Caco-2 (cell line): ENCODE measurements around the gene APOL1. TPM values are rescaled to one million over a fixed set of nuclear protein-coding genes. Genes with fewer than 3 reads are reported as not detected.

Experiments
- BruUV-seq: library from RNA; stranded (reverse); fragments of 400-500 nt; replicated peaks from 2 replicates; lab custom pipeline; 2021; lab: Mats Ljungman, UMichigan
- CTCF ChIA-PET: fragments of 300-600 bp; sonication (Branson Sonifier 250); formaldehyde crosslinking; loops from one replicate; lab custom pipeline; 2022; ENCODE audit warnings: antibody characterized with exemption; lab: Charles Lee
- POLR2A ChIA-PET: fragments of 300-600 bp; sonication (Branson Sonifier 250); formaldehyde crosslinking; loops from one replicate; lab custom pipeline; 2022; ENCODE audit warnings: antibody characterized with exemption; lab: Charles Lee
- DNase-seq, 2 experiments: peaks; one replicate each; pipeline versions ENCODE4 v3.0.0 to v3.0.0-alpha.2; 2020 to 2022
- H3K27me3 ChIP-seq: replicated peaks from 2 replicates; pipeline ENCODE4 v1.6.0; 2011; ENCODE audit warnings: low read length; ENCODE audit not compliant: control insufficient read depth, insufficient read depth
- H3K36me3 ChIP-seq: 2 replicates; pipeline ENCODE4 v1.5.1; 2011; ENCODE audit warnings: low read length; ENCODE audit not compliant: control insufficient read depth, insufficient read depth
- H3K4me1 ChIP-seq: fragments of 250-450 bp; sonication (Bioruptor Pico); 2 replicates; pipeline ENCODE4 v1.5.1; 2020; ENCODE audit warnings: mild to moderate bottlenecking
- H3K4me3 ChIP-seq: 2 replicates; pipeline ENCODE4 v1.5.1; 2011; ENCODE audit warnings: low read depth, mild to moderate bottlenecking, control low read depth, low read length
- H3K9me3 ChIP-seq: fragments of 250-450 bp; sonication (Bioruptor Pico); 2 replicates; pipeline ENCODE4 v1.5.1; 2020; ENCODE audit warnings: mild to moderate bottlenecking, moderate library complexity
- H3K27ac Mint-ChIP-seq: one replicate; pipeline ENCODE4 v1.8.0; 2022; ENCODE audit warnings: mixed read lengths; ENCODE audit not compliant: unreplicated experiment
- H3K27me3 Mint-ChIP-seq: one replicate; pipeline ENCODE4 v1.8.0; 2022; ENCODE audit warnings: mixed read lengths; ENCODE audit not compliant: insufficient read depth, unreplicated experiment
- H3K36me3 Mint-ChIP-seq: one replicate; pipeline ENCODE4 v1.8.0; 2022; ENCODE audit warnings: mild to moderate bottlenecking, mixed read lengths; ENCODE audit not compliant: insufficient read depth, unreplicated experiment
- H3K4me1 Mint-ChIP-seq: one replicate; pipeline ENCODE4 v1.8.0; 2022; ENCODE audit warnings: low read depth, mixed read lengths; ENCODE audit not compliant: unreplicated experiment
- H3K4me3 Mint-ChIP-seq: one replicate; pipeline ENCODE4 v1.8.0; 2022; ENCODE audit warnings: mild to moderate bottlenecking, moderate library complexity, mixed read lengths; ENCODE audit not compliant: unreplicated experiment
- H3K9me3 Mint-ChIP-seq: one replicate; pipeline ENCODE4 v1.8.0; 2022; ENCODE audit warnings: mixed read lengths; ENCODE audit not compliant: unreplicated experiment
- CTCF ChIP-seq, 2 experiments: fragments of 200-600 bp in 1 of 2; IDR thresholded peaks; 1 replicate in 1 of 2; 2 replicates in 1 of 2; pipeline versions ENCODE4 v1.5.1 to v1.8.0; 2011 to 2022; ENCODE audit warnings: antibody characterized with exemption in 1 of 2, control low read depth in 1 of 2, inconsistent platforms in 1 of 2, low read depth in 1 of 2, low read length in 1 of 2, mild to moderate bottlenecking in 1 of 2, moderate library complexity in 1 of 2; ENCODE audit not compliant: insufficient read depth in 1 of 2, severe bottlenecking in 1 of 2, unreplicated experiment in 1 of 2
- intact Hi-C: fragments of 100-400 bp; cut with micrococcal nuclease; formaldehyde crosslinking; loops from one replicate; pipeline ENCODE4 v1.10.0; 2022; ENCODE audit not compliant: unreplicated experiment
- total RNA-seq: library from RNA; stranded (reverse); gene quantifications from 2 replicates; pipeline ENCODE4 v1.2.3, GENCODE V29; 2022

The APOL1 gene
- total RNA-seq, 1 experiment from 2014 or later = 0.39 TPM

GRCh38 chr22:36234919-36235318 lies 18.0 kb upstream of the APOL1 start:
- intact Hi-C loops = no loop called here
- no peak overlapping the region for H3K4me3 ChIP-seq
- BruUV-seq = no TSS peak

GRCh38 chr22:36235585-36235984 lies 17.3 kb upstream of the APOL1 start:
- intact Hi-C loops = no loop called here
- no peak for TF ChIP-seq CTCF (IDR thresholded peaks at IDR 0.05; ENCODE audit: insufficient read depth in 1 of 2, low read depth in 1 of 2, low read length in 1 of 2, severe bottlenecking in 1 of 2, unreplicated experiment in 1 of 2)
- H3K27ac Mint-ChIP-seq = no peak overlapping the region
- H3K4me3 Mint-ChIP-seq = no peak overlapping the region
- no peaks in the 10 kb centered on the region for H3K9me3 ChIP-seq
- ChIA-PET CTCF (no interaction called here), POLR2A (no interaction called here)
- no peaks in the 10 kb centered on the region for H3K9me3 Mint-ChIP-seq
- H3K36me3 Mint-ChIP-seq = no peaks in the 10 kb centered on the region
- peaks cover 14% of the 10 kb centered on the region for H3K4me1 Mint-ChIP-seq
- no peaks in the 10 kb centered on the region for H3K36me3 ChIP-seq
- H3K27me3 ChIP-seq = no peaks in the 10 kb centered on the region
- no TSS peak for BruUV-seq
- H3K27me3 Mint-ChIP-seq = no peaks in the 10 kb centered on the region
- H3K4me3 ChIP-seq = no peak overlapping the region
- H3K4me1 ChIP-seq = no peaks in the 10 kb centered on the region
- no peak for DNase-seq

More at GRCh38 chr22:36234919-36235318, 18.0 kb upstream of the APOL1 start:
- POLR2A ChIA-PET = no interaction called here
- H3K4me1 Mint-ChIP-seq = peaks cover 11% of the 10 kb centered on the region
- no peaks in the 10 kb centered on the region for H3K27me3 Mint-ChIP-seq
- no peaks in the 10 kb centered on the region for H3K36me3 Mint-ChIP-seq
- H3K27ac Mint-ChIP-seq = no peak overlapping the region
- CTCF ChIA-PET = no interaction called here
- no peak for DNase-seq
- Histone ChIP-seq H3K27me3 (no peaks in the 10 kb centered on the region), H3K36me3 (no peaks in the 10 kb centered on the region), H3K9me3 (no peaks in the 10 kb centered on the region), H3K4me1 (no peaks in the 10 kb centered on the region)
- no peak overlapping the region for H3K4me3 Mint-ChIP-seq
- no peaks in the 10 kb centered on the region for H3K9me3 Mint-ChIP-seq
- no peak for TF ChIP-seq CTCF (IDR thresholded peaks at IDR 0.05; ENCODE audit: insufficient read depth in 1 of 2, low read depth in 1 of 2, low read length in 1 of 2, severe bottlenecking in 1 of 2, unreplicated experiment in 1 of 2)

- H3K4me3 Mint-ChIP-seq = no peak overlapping the region
- Histone ChIP-seq H3K4me1 (no peaks in the 10 kb centered on the region), H3K4me3 (no peak overlapping the region), H3K36me3 (no peaks in the 10 kb centered on the region), H3K27me3 (no peaks in the 10 kb centered on the region), H3K9me3 (no peaks in the 10 kb centered on the region)
- intact Hi-C loops = no loop called here
- no peak for DNase-seq
- H3K9me3 Mint-ChIP-seq = no peaks in the 10 kb centered on the region
- no peak for TF ChIP-seq CTCF (IDR thresholded peaks at IDR 0.05; ENCODE audit: insufficient read depth in 1 of 2, low read depth in 1 of 2, low read length in 1 of 2, severe bottlenecking in 1 of 2, unreplicated experiment in 1 of 2)
- H3K4me1 Mint-ChIP-seq = peaks cover 14% of the 10 kb centered on the region
- BruUV-seq = no TSS peak
- H3K36me3 Mint-ChIP-seq = no peaks in the 10 kb centered on the region
- no peaks in the 10 kb centered on the region for H3K27me3 Mint-ChIP-seq
- ChIA-PET CTCF (interaction anchor here (0.9 kb wide), 1 partner anchor 234 kb away, joined by 3 read pairs; no protein-coding TSS in a partner anchor), POLR2A (no interaction called here)
- H3K27ac Mint-ChIP-seq = no peak overlapping the region
These were observed 16.3 kb upstream of the APOL1 start for GRCh38 chr22:36236388-36237319.
